Stimulated activated naive CD8-positive, alpha-beta T cell treated with anti-CD3 and anti-CD28 coated beads, Interleukin-15, Interleukin-2, amounts not matched to agents 100 ng/mL and 50 ng/mL, for 24 hours (primary cell): ENCODE results near the gene B3GALNT2.
"Not testable (repeated sequence)": the region's sequence is repeated elsewhere in the genome, so short reads cannot be mapped to it uniquely, and the experiment has no call there.

Experiments used
- H3K27ac Mint-ChIP-seq: one replicate; pipeline ENCODE4 v1.8.0; 2021; ENCODE audit warnings: mild to moderate bottlenecking, mixed read lengths
- H3K27me3 Mint-ChIP-seq: one replicate; pipeline ENCODE4 v1.8.0; 2021; ENCODE audit warnings: mixed read lengths
- H3K36me3 Mint-ChIP-seq: one replicate; pipeline ENCODE4 v1.8.0; 2021; ENCODE audit warnings: low read depth, mixed read lengths
- H3K4me1 Mint-ChIP-seq: one replicate; pipeline ENCODE4 v1.8.0; 2021; ENCODE audit warnings: low read depth, mixed read lengths
- H3K4me3 Mint-ChIP-seq: one replicate; pipeline ENCODE4 v1.8.0; 2021; ENCODE audit warnings: mild to moderate bottlenecking, mixed read lengths
- H3K9me3 Mint-ChIP-seq: one replicate; pipeline ENCODE4 v1.8.0; 2021; ENCODE audit warnings: mixed read lengths

The B3GALNT2 gene

DNA sequence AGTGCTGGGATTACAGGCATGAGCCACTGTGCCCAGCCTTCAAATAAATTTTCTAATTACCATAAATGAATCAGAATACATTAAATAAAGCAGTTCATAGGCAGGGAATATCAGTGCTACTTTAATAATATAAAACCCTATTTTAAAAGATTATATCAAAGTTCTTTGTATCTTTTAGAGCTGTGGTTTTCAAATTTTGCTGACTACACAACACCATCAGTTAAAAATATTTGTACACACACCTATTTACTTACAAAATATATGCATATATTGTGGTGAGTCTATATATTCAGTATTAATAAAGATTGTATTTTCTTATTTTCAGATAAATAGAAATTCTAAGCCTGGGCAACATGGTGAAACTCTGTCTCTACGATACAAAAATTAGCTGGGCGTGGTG is 18.7 kb downstream of the B3GALNT2 start:
- H3K36me3 Mint-ChIP-seq, result peaks cover 41% of the 10 kb centered on the region
- no peaks in the 10 kb centered on the region for H3K27me3 Mint-ChIP-seq
- peaks cover 4% of the 10 kb centered on the region for H3K9me3 Mint-ChIP-seq
- H3K4me3 Mint-ChIP-seq, result no peak overlapping the region
- H3K27ac Mint-ChIP-seq, result no peak overlapping the region
- H3K4me1 Mint-ChIP-seq, result peaks cover 12% of the 10 kb centered on the region

DNA sequence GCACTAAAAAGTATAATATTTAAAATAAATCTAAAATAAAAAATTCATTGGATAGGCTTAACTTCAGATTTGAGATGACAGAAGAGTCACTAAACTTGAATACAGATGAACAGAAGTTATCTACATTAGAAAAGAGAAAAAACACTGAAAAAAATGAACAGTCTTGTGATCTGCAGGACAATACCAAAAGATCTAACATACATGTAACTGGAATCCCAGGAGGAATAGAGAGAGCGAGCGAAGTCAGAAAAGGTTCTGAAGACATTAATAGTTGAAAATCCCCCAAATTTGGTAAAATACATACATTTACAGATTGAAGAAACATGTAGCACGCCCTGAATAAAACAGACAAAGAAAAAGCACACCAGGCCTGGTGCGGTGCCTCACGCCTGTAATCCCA is 21.2 kb downstream of the B3GALNT2 start:
- Mint-ChIP-seq H3K4me1 (no peaks in the 10 kb centered on the region), H3K27ac (no peak overlapping the region), H3K27me3 (no peaks in the 10 kb centered on the region), H3K4me3 (no peak overlapping the region), H3K36me3 (peaks cover 57% of the 10 kb centered on the region), H3K9me3 (peaks cover 4% of the 10 kb centered on the region)

DNA sequence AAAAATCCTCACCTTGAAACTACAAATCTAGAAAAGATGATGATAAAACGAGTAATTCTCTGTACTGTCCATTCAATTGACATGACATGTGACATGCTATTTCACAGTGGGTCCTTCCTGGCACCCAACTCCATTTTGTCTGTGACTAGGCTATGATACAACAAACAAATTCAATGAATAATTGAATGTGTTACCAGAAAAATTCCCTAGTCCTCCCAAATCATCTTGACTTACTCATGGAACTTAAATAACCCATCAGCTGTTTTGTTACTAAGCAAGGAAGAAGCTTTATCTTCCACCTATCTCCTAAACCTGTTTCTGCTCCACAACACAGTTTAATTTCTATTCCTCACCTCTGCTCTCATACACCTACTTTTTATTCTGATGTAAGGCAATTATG is 30.4 kb downstream of the B3GALNT2 start:
- H3K36me3 Mint-ChIP-seq, result peaks cover 33% of the 10 kb centered on the region
- H3K4me3 Mint-ChIP-seq, result no peak overlapping the region

DNA sequence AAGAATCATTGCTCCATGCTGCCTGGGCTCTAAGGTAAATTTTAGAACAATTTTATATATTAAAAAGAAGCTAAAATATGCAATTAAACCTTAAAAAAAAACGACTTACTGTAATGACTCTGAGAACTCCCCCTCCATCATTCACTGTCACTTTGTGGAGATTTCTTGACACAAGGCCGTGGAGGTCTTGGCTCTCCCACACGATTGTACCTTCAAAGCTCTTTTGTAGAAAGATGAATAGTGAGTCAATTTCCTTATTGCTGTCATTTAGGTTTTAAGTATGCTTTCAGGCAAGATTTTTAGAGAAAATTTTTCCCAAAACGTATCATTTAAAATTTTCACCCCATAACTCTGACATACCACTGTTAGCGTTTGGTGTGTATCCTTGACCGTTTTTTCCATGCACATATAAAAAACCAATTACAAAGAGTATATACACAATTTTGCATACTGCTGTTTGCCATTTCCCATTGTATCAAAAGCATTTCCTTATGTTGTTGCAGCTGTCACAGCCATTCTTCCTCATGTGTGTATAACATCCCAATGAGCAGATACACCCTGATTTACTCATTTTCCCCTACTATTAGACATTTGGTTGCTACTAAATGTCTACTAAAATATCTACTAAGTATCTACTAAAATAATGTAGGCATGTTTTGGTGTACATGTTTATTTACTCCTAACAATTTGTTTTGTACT is 33.4 kb downstream of the B3GALNT2 start:
- H3K27me3 Mint-ChIP-seq, result no peaks in the 10 kb centered on the region
- no peak overlapping the region for H3K27ac Mint-ChIP-seq

More for the DNA sequence above, 30.4 kb downstream of the B3GALNT2 start:
- Mint-ChIP-seq H3K27me3 (no peaks in the 10 kb centered on the region), H3K27ac (no peak overlapping the region), H3K4me1 (no peaks in the 10 kb centered on the region), H3K9me3 (no peaks in the 10 kb centered on the region)

DNA sequence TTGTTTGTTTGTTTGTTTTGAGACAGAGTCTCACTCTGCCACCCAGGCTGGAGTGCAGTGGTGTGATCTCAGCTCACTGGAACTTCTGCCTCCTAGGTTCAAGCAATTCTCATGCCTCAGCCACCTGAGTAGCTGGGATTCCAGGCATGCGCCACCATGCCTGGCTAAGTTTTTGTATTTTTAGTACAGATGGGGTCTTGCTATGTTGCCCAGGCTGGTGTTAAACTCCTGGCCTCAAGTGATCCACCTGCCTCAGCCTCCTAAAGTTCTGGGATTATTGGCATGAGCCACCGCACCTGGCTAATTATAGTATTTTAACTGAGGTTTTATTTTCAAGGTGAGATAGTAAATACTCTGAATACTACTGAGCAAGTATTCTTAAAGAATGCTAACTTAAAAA is 34.4 kb downstream of the B3GALNT2 start:
- not testable (repeated sequence) for H3K27ac Mint-ChIP-seq, H3K4me3 Mint-ChIP-seq, H3K27me3 Mint-ChIP-seq, H3K9me3 Mint-ChIP-seq, H3K4me1 Mint-ChIP-seq
- H3K36me3 Mint-ChIP-seq, result peaks cover 29% of the 10 kb centered on the region

More for the DNA sequence above, 33.4 kb downstream of the B3GALNT2 start:
- Mint-ChIP-seq H3K4me1 (no peaks in the 10 kb centered on the region), H3K4me3 (no peak overlapping the region), H3K9me3 (no peaks in the 10 kb centered on the region), H3K36me3 (peaks cover 22% of the 10 kb centered on the region)

DNA sequence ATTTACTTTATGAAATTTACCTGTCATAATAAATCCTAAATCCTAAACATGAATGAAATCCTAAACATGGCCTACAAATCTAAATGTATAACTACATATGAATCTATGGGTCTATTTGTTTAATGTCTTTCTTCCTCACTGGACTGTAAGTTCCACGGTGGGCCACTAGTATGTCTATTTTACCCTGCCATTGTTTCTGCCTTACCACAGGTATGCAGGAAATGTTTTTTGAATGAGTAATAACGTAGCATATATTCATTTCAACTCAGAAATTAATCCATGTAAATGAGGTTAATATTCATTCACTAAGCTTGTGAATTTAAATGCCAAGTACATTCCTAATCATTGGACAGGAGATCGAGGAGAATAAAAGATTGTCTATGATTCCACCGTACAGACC is 35.3 kb downstream of the B3GALNT2 start:
- Mint-ChIP-seq H3K4me1 (no peaks in the 10 kb centered on the region), H3K27me3 (no peaks in the 10 kb centered on the region), H3K4me3 (no peak overlapping the region), H3K27ac (no peak overlapping the region), H3K36me3 (peaks cover 35% of the 10 kb centered on the region), H3K9me3 (no peaks in the 10 kb centered on the region)

DNA sequence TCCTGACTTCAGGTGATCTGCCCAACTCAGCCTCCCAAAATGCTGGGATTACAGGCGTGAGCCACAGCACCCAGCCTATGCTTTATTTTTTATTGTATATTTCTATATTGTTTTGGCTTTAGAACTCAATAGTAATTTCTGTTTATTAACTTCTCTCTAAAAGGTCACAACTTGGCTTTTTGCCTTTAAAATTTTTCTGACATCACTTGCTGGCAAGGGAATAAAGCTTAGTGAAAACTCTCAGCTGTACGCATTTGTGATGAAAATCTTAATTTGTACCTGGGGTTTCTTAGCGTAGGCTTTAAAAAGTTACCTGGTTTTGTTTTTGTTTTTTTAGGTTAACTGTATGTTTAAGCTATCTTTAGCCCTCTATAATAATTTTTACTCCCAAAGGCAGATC is 36.2 kb downstream of the B3GALNT2 start:
- H3K4me1 Mint-ChIP-seq, result no peaks in the 10 kb centered on the region
- H3K4me3 Mint-ChIP-seq, result no peak overlapping the region
- H3K36me3 Mint-ChIP-seq, result peaks cover 35% of the 10 kb centered on the region
- no peak overlapping the region for H3K27ac Mint-ChIP-seq
- H3K27me3 Mint-ChIP-seq, result no peaks in the 10 kb centered on the region
- H3K9me3 Mint-ChIP-seq, result no peaks in the 10 kb centered on the region

DNA sequence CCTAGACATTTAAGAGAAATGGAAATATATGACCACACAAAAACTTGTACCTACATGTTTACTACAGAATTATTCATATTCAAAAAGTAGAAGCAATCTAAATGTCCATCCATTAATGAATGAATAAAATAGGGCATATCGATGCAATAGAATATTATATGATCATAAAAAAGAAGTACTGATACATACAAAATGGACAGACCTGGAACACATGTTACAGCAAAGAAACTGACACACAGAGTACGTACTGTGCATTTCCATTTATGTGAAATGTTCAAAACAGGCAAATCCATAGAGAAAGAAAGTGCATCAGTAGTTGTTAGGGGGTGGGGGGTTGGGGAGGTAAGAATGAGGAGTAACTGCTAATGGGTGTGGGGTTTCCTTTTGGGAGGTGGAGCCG is 39.2 kb downstream of the B3GALNT2 start:
- Mint-ChIP-seq H3K4me1 (peaks cover 8% of the 10 kb centered on the region), H3K27me3 (no peaks in the 10 kb centered on the region), H3K4me3 (no peak overlapping the region), H3K27ac (no peak overlapping the region), H3K9me3 (no peaks in the 10 kb centered on the region), H3K36me3 (peaks cover 30% of the 10 kb centered on the region)

DNA sequence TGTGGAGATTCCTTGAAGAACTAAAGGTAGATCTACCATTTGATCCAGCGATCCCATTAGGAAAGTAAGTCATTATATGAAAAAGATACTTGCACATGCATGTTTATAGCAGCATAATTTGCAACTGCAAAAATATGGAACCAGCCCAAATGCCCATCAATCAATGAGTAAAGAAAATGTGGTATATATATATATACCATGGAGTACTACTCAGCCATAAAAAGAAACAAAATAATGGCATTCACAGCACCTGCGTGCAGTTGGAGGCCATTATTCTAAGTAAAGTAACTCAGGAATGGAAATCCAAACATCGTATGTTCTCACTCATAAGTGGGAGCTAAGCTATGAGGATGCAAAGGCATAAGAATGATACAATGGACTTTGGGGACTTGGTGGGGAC is 41.4 kb downstream of the B3GALNT2 start:
- not testable (repeated sequence) for H3K4me1 Mint-ChIP-seq, H3K27me3 Mint-ChIP-seq, H3K9me3 Mint-ChIP-seq, H3K4me3 Mint-ChIP-seq, H3K27ac Mint-ChIP-seq
- peaks cover 19% of the 10 kb centered on the region for H3K36me3 Mint-ChIP-seq

DNA sequence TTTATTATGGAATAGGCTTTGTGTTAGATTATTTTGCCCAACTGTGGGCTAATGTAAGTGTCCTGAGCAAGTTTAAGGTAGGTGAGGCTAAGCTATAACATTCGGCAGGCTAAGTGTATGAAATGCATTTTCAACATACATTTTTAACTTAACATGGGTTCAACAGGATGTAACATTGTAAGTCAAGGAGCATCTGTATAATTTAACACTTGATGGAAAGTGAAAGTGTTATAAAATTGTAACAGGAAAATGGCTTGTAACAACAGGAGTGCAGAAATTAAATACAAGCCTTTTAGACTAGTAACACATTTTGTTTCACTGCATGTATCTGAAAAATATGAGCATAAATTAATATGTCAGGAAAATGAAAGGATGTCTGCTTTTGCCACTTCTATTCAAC is 42.3 kb downstream of the B3GALNT2 start:
- Mint-ChIP-seq H3K36me3 (peaks cover 19% of the 10 kb centered on the region), H3K27me3 (no peaks in the 10 kb centered on the region), H3K4me3 (no peak overlapping the region), H3K4me1 (peaks cover 8% of the 10 kb centered on the region), H3K9me3 (no peaks in the 10 kb centered on the region), H3K27ac (no peak overlapping the region)

DNA sequence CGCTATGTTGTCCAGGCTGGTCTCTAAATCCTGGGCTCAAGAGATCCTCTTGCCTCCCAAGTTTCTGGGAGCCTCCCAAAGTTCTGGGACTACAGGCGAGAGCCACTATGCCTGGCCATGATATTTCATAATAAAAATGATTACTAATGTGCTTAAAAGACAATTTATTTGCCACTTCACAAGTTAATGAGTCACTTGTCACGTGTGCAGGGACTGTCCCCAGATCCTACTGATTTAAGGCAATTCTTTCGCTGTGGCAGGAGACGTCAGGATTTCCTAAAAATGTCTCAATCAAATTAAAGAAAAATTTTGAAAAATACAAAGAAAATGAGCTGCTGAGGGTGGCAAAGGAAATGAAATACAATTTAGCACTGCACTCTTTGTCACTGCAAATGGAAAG is 43.5 kb downstream of the B3GALNT2 start:
- no peaks in the 10 kb centered on the region for H3K9me3 Mint-ChIP-seq
- H3K27me3 Mint-ChIP-seq, result no peaks in the 10 kb centered on the region
- no peak overlapping the region for H3K4me3 Mint-ChIP-seq
- H3K36me3 Mint-ChIP-seq, result peaks cover 19% of the 10 kb centered on the region
- H3K27ac Mint-ChIP-seq, result no peak overlapping the region
- H3K4me1 Mint-ChIP-seq, result peaks cover 8% of the 10 kb centered on the region

DNA sequence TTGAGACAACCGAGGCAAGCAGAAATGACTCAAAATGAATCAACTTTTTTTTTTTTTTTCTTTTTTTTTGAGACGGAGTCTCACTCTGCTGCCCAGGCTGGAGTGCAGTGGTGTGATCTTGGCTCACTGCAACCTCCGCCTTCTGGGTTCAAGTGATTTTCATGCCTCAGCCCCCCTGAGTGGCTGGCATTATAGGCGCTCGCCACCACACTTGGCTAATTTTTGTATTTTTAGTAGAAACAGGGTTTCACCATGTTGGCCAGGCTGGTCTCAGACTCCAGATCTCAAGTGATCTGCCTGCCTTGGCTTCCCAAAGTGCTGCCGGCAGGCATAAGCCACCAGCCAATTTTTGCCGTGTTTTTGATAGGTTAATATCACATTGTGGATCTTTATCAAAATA is 46.4 kb downstream of the B3GALNT2 start:
- H3K4me1 Mint-ChIP-seq, H3K4me3 Mint-ChIP-seq, H3K27ac Mint-ChIP-seq, H3K9me3 Mint-ChIP-seq, H3K27me3 Mint-ChIP-seq: not testable (repeated sequence)
- H3K36me3 Mint-ChIP-seq, result peaks cover 18% of the 10 kb centered on the region

DNA sequence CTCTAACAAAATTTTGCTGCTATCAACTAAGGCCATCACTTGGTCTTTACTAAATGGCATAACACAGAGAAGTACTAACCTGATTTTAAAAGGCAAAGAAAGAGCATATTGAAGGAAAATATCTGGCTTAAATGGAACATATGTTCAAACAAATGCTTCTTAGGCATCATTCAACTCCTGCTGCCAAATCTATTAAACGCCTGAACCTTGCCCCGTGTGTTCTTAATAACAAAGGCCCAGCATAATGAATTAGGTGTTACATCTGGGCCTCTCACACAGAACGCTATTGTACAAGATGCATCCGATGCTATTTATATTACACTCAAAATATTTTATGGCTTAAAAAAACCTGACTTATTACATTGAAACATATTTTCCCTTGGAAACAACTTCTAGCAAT is 48.4 kb downstream of the B3GALNT2 start:
- Mint-ChIP-seq H3K9me3 (no peaks in the 10 kb centered on the region), H3K36me3 (peaks cover 19% of the 10 kb centered on the region), H3K27ac (no peak overlapping the region), H3K4me1 (no peaks in the 10 kb centered on the region), H3K27me3 (no peaks in the 10 kb centered on the region), H3K4me3 (no peak overlapping the region)

DNA sequence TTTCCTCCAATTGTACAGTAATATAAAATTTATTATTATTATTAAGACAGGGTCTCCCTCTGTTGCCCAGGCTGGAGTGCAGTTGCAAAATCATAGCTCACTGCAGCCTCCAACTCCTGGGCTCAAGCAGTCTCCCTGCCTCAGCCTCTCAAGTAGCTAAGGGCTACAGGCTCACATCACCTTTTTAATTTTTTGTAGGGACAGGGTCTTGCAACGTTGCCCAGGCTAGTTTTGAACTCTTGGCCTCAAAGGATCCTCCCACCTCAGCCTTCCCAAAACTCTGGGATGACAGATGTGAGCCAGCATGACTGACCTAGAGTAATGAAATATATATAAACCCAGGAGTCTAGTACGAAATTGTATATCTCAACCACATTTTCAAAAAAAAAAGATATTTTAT is 49.2 kb downstream of the B3GALNT2 start:
- no peaks in the 10 kb centered on the region for H3K9me3 Mint-ChIP-seq
- peaks cover 26% of the 10 kb centered on the region for H3K36me3 Mint-ChIP-seq
- H3K27me3 Mint-ChIP-seq, result no peaks in the 10 kb centered on the region
- H3K4me1 Mint-ChIP-seq, result no peaks in the 10 kb centered on the region
- no peak overlapping the region for H3K4me3 Mint-ChIP-seq
- no peak overlapping the region for H3K27ac Mint-ChIP-seq

DNA sequence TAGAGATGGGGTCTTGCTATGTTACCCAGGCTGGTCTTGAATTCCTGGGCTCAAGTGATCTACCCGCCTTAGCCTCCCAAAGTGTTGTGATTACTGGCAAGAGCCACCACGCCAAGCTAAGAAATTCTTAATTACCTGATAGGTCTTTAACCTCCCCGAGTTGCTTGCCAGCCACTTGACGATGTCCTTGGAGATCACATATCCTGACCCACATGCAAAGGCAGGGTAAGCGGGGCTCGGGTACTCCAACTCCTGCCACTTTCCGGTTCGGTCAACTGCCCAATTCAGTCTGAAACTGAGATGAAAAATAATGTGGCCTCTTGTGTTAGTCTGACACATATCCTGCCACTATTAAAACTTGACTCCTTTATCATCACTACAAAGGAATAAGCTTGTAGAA is 50.2 kb downstream of the B3GALNT2 start:
- Mint-ChIP-seq H3K27me3 (no peaks in the 10 kb centered on the region), H3K36me3 (peaks cover 36% of the 10 kb centered on the region), H3K9me3 (no peaks in the 10 kb centered on the region), H3K27ac (no peak overlapping the region), H3K4me3 (no peak overlapping the region), H3K4me1 (no peaks in the 10 kb centered on the region)

DNA sequence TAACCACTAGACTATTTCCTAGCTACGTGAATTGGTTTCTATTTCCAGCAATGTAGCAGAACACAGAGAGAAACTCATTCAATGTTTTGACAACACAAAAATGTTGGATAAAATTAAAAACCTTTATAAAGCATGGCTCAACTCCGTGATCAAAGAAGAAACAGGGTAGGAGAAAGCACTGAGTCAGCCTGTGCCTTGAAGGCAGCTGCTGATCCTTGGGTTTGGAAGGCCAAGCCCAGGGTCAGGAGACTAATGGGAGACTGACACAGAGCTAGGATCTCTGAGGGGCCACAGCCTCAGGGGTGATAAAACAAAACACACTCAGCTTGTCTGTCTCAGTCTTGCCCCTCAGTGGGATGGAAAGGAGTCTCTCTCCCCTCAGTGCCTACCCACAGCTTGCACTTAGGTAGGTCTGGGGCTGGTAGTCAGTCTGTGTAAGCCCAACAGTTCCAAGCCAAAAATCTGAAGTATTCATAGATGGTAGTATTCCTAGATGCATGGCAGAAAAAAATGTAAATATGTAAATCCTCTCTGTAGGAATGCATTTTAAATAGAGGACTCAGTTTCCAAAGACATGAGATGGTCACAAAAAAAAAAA is 53.3 kb downstream of the B3GALNT2 start:
- no peak overlapping the region for H3K4me3 Mint-ChIP-seq
- no peaks in the 10 kb centered on the region for H3K4me1 Mint-ChIP-seq
- no peaks in the 10 kb centered on the region for H3K9me3 Mint-ChIP-seq
- no peak overlapping the region for H3K27ac Mint-ChIP-seq
- H3K27me3 Mint-ChIP-seq, result no peaks in the 10 kb centered on the region
- H3K36me3 Mint-ChIP-seq, result peaks cover 45% of the 10 kb centered on the region
